DMS153 treated with DMSO at 0.1 percent for 48 hours (cell line): ENCODE data around the gene SMIM27.
A peak's percentile ranks its signal among the peaks of the same experiment; 100 is the strongest.
"Not testable (repeated sequence)": the region's sequence is repeated elsewhere in the genome, so short reads cannot be mapped to it uniquely, and the experiment has no call there.

ENCODE experiments used
- DNase-seq: peaks from one replicate; lab custom pipeline; 2025; ENCODE audit not compliant: unreplicated experiment; lab: John Stamatoyannopoulos, UW

SMIM27 gene

GRCh38 chr9:32552172-32552872 lies at the start of gene SMIM27, which contains the start of gene TOPORS:
Gene SMIM27 (plus strand): TSS chr9:32552327. CDS start chr9:32552435, 108 bp downstream.
Gene TOPORS (minus strand): TSS chr9:32552586. CDS start chr9:32552436, 150 bp downstream.
- peak; percentile 95 for DNase-seq

- DNase-seq, result no peak
Measured at GRCh38 chr9:32502464-32502863, 49.7 kb upstream of the SMIM27 start.

GRCh38 chr9:32503008-32503407 lies 49.1 kb upstream of the SMIM27 start:
- no peak for DNase-seq

- DNase-seq, result peak; percentile 3
Measured at GRCh38 chr9:32508728-32509127, 43.4 kb upstream of the SMIM27 start.

GRCh38 chr9:32516241-32516640 lies 35.9 kb upstream of the SMIM27 start:
- DNase-seq, result no peak

GRCh38 chr9:32518276-32518675 lies 33.9 kb upstream of the SMIM27 start:
- DNase-seq, result no peak

GRCh38 chr9:32523910-32524309 lies 28.2 kb upstream of the SMIM27 start:
- DNase-seq, result no peak

GRCh38 chr9:32524558-32524891 lies 27.6 kb upstream of the SMIM27 start:
- not testable (repeated sequence) for DNase-seq

- peak; percentile 54 for DNase-seq
Measured at GRCh38 chr9:32524892-32525708, 27.0 kb upstream of the SMIM27 start.

GRCh38 chr9:32525709-32526030 lies 26.5 kb upstream of the SMIM27 start:
- peak; percentile 54 for DNase-seq

GRCh38 chr9:32526041-32526706 lies 26.0 kb upstream of the SMIM27 start, which contains the start of gene RIGI:
Gene RIGI (minus strand): TSS chr9:32526196. CDS start chr9:32526166, 30 bp downstream.
- DNase-seq, result peak; percentile 92

GRCh38 chr9:32526707-32527048 lies 25.4 kb upstream of the SMIM27 start:
- no peak for DNase-seq

- DNase-seq, result no peak
Measured at GRCh38 chr9:32533336-32533735, 18.8 kb upstream of the SMIM27 start.

- no peak for DNase-seq
Measured at GRCh38 chr9:32533816-32534215, 18.3 kb upstream of the SMIM27 start.

- no peak for DNase-seq
Measured at GRCh38 chr9:32543047-32543446, 9.1 kb upstream of the SMIM27 start.

- DNase-seq, result no peak
Measured at GRCh38 chr9:32545884-32546283, 6.2 kb upstream of the SMIM27 start.

GRCh38 chr9:32548213-32548612 lies 3.9 kb upstream of the SMIM27 start:
- DNase-seq, result not testable (repeated sequence)

GRCh38 chr9:32550150-32550561 lies 2.0 kb upstream of the SMIM27 start:
- no peak for DNase-seq

- peak; percentile 67 for DNase-seq
Measured at GRCh38 chr9:32550562-32551275, 1.4 kb upstream of the SMIM27 start.

- DNase-seq, result peak; percentile 53
Measured at GRCh38 chr9:32551276-32552051, 663 bp upstream of the SMIM27 start.
